Mononuclear cell (primary cell): ENCODE measurements around the gene ATP8A1. TPM values are rescaled to one million over a fixed set of nuclear protein-coding genes. Genes with fewer than 3 reads are reported as not detected.
"Not testable (repeated sequence)": the region's sequence is repeated elsewhere in the genome, so short reads cannot be mapped to it uniquely, and the experiment has no call there.

Source experiments
- H3K27me3 ChIP-seq: 2 replicates; pipeline ENCODE4 v1.6.0; 2011; ENCODE audit warnings: low read length, control low read depth; ENCODE audit not compliant: insufficient read depth
- H3K4me1 ChIP-seq: 2 replicates; pipeline ENCODE4 v1.5.1; 2011; ENCODE audit warnings: mild to moderate bottlenecking, low read length, control low read depth; ENCODE audit not compliant: insufficient read depth
- H3K4me3 ChIP-seq: 2 replicates; pipeline ENCODE4 v1.5.1; 2011; ENCODE audit warnings: mild to moderate bottlenecking, low read length, moderate library complexity
- H3K9me3 ChIP-seq: 2 replicates; pipeline ENCODE4 v1.5.1; 2011; ENCODE audit warnings: low read depth, mild to moderate bottlenecking, control low read depth, low read length
- total RNA-seq: library from RNA; depleted of rRNA; stranded (reverse); fragments of >200 nt; gene quantifications from one replicate; pipeline ENCODE4 v1.2.3, GENCODE V29; 2012

Gene ATP8A1
- 157 TPM for total RNA-seq

DNA sequence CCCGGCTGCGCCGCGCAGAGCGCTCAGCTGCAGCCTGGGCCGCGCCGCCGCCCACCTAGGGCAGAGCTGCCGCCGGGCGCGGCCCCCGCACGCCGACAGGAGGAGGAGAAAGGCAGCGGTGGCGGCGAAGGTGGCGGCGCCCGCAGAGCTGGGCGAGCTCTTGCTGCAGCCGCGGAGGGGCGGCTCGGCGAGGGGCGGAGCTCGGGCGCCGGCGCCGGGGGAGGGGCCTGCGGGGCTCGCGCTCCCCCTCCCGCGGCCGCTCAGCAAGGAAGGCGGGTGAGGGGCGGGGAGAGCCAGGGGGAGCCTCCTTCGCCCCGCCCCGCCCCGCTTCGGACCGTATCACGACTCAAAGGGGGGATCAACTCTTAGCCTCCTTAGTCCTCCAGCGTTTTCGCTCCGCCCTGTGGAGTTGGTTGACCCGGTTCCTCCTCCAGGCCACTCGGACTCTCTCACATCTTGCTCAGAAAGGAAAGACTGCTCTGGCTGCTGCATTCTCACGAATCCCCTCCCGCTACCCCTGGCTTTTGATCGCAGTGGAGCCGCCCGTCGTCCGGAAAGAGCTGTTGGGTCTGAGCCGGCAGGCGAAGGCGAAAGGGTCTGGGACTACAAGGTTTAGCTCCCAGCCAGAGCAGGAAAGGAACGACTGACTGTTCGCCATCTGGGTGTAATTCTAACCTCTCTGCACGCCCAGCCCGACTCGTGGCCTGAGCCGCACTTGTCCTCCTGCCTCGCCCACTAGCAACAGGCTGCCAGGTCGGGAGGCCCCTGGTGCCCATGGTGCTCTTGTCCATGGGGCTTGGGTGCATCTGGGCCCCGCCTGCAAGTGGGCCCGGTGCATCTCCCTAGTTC is at the start of gene ATP8A1:
Gene ATP8A1 (minus strand): TSS at position 162 of the 849 bp plus-strand sequence. CDS start 232 bp downstream, outside the sequence.
- Histone ChIP-seq H3K4me3 (peak within 1 kb of the TSS; percentile 87), H3K27me3 (no peaks in the 10 kb centered on the region), H3K4me1 (peaks cover 32% of the 10 kb centered on the region), H3K9me3 (no peaks in the 10 kb centered on the region)

DNA sequence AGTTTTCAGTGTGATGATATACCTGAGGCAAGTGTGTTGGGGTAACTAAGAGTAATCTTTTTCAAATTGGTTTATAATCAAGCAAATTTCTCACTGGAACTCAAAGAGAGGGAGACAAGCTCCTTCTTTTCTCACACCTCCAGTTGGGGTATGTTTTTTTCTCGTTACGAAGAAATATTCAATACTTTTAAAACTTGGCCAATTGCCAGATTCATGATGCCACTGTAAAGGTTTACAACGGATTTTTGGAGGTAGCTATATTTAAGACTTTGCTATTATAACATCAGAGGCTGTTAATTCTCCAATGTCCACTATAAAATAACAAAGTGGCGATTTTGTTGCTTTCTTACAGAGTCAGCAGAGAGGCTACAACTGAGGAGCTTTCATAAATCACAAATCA is 49.2 kb upstream of the ATP8A1 start:
- no peaks in the 10 kb centered on the region for H3K27me3 ChIP-seq
- H3K4me1 ChIP-seq: no peaks in the 10 kb centered on the region
- H3K4me3 ChIP-seq: no peak overlapping the region
- H3K9me3 ChIP-seq: no peaks in the 10 kb centered on the region

DNA sequence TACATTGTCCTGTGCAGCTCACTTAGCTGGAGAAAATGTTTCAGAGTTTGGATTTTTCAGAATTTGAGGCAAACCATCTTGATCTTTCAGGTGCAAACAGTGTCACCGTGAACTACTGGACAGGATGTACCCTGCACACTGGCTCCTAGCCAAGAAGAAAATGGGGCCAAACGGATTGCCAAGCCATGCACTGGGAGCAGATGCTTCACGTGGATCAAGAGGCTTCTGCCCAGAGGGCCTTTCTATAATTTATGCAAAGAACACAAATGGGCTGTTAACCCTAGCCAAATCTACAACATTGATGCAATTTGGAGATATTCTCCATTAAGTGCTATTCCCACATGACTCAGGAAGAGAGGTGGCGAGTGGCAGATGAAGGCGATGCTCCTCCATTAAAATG is 46.9 kb upstream of the ATP8A1 start:
- no peaks in the 10 kb centered on the region for H3K27me3 ChIP-seq
- no peaks in the 10 kb centered on the region for H3K9me3 ChIP-seq
- H3K4me3 ChIP-seq: no peak overlapping the region
- no peaks in the 10 kb centered on the region for H3K4me1 ChIP-seq

DNA sequence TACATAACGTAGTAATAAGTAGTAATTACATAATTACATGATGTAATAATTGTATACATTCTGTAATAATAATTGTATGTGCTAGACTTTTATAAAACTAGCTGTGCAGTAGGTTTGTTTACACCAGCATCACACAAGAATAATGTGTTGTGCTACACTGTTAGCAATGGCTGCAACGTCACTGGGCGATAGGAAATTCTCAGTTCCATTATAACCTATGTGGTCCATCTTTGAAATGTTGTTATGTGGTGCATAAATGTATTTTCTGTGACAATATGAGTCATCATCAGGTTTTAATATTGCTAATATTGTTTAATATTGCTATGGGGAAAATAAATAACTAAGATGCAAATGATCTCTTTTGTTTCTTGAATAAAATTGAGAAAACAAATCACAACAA is 46.0 kb upstream of the ATP8A1 start:
- H3K9me3 ChIP-seq: no peaks in the 10 kb centered on the region
- H3K4me1 ChIP-seq: no peaks in the 10 kb centered on the region
- H3K27me3 ChIP-seq: no peaks in the 10 kb centered on the region
- no peak overlapping the region for H3K4me3 ChIP-seq

DNA sequence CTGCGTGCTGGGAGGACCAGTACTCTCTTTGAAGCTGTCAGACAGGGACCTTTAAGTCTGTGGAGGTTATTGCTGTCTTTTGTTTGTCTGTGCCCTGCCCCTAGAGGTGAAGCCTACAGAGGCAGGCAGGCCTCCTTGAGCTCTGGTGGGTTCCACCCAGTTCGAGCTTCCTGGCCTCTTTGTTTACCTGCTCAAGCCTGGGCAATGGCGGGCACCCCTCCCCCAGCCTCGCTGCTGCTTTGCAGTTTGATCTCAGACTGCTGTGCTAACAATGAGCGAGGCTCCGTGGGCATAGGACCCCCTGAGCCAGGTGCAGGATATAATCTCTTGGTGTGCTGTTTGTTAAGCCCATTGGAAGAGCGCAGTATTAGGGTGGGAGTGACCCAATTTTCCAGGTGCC is 44.9 kb upstream of the ATP8A1 start:
- H3K4me3 ChIP-seq, H3K27me3 ChIP-seq, H3K4me1 ChIP-seq, H3K9me3 ChIP-seq: not testable (repeated sequence)

DNA sequence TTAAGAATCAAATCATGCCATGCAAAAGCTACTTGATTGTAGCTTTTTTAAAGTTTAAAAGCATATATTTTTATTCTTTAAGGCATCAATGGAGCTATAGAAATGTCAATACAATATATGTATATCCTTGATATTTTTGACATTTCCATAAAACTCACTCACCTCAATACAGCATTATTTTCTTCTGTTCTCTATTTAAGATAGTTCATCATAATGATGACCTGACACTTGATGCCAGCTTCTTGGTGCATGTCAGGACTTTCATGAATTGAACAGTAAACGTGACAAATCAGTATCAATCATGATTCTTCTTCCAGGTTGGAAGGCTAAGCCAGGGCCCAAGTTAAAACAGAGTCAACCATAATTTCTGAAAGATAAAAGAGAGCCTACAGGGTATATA is 33.6 kb upstream of the ATP8A1 start:
- Histone ChIP-seq H3K9me3 (no peaks in the 10 kb centered on the region), H3K4me3 (no peak overlapping the region), H3K27me3 (no peaks in the 10 kb centered on the region), H3K4me1 (no peaks in the 10 kb centered on the region)

DNA sequence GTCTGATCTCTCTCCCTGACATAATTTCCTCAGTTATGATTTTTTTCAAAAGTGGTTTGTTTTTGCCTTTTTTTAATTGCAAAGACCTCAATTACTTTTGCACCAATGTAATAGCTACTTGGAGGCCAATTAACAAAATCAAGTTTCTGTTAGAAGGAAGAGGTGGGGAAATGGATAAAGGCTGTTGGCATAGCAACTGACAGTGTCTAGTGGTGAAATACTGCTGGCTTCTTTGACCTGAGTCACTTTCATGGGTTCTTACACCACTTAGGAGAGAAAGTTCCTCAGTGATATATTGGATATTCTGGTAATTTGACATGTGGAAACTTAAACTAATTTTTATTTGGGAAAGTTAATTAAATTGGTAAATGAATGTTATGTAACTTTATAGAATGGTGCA is 26.5 kb upstream of the ATP8A1 start:
- H3K9me3 ChIP-seq: no peaks in the 10 kb centered on the region
- H3K4me3 ChIP-seq: no peak overlapping the region
- no peaks in the 10 kb centered on the region for H3K4me1 ChIP-seq
- H3K27me3 ChIP-seq: no peaks in the 10 kb centered on the region

DNA sequence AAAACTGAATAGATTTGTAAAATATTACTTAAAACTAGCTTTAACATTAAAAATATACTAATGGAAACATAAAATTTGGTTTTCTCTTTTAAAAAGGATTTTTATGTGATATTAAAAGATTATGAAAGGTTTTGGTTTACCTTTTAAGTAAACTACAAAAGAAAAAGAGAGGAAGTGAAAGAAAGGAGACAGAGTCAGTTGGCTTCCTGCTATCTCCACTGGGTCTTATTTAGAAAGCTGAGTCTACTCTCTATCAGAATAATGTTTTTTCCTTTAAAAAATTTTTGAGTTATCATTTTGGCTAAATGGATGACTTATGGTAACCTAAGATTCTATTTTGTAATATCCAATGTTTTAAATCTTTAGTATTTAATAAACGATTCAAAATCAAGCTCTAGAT is 21.6 kb upstream of the ATP8A1 start:
- H3K4me3 ChIP-seq: no peak overlapping the region
- no peaks in the 10 kb centered on the region for H3K9me3 ChIP-seq
- no peaks in the 10 kb centered on the region for H3K27me3 ChIP-seq
- H3K4me1 ChIP-seq: no peaks in the 10 kb centered on the region

DNA sequence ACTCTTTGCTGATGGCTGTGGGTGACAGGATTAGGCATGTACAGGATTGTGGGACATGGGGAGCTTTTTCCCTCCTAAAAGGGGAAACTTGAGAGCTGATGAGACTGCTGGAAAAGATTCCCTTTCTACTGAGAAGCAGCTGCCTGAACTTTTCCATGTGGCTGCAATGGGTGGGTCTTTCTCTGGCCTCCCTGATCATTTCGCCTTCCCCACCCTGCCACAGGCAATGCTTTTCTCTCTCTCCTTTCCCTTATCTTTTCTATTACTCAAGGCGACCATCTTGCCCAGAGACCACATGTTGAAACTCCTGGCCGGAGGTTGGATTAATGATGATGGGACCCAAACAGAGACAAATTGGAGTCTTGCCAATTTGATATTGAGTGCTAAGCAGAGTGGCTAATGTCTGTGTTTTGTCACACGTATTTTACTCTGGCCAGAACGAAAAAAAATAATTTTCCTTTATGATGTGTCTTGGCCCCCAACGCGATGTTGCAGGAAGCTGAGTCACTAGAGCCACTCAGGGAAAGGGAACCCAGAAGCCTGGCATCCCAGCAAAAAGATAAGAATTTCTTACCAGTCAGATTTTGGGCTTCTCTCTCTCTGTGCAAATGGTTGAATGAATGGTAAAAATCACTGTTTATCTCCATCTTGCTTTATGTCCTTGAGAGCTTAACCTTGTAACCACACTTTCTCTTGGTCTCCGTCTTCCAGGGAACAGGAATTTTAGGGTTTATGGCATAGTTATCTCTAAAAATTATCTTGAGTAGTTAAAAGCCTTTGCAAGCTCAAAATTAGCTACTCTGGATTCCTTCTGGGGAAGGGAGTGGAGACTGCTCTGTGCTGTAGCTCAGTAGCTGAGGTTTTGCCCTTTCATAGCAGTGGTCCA is 19.4 kb upstream of the ATP8A1 start:
- peaks cover 11% of the 10 kb centered on the region for H3K4me1 ChIP-seq
- no peaks in the 10 kb centered on the region for H3K9me3 ChIP-seq
- H3K4me3 ChIP-seq: no peak overlapping the region
- H3K27me3 ChIP-seq: no peaks in the 10 kb centered on the region

DNA sequence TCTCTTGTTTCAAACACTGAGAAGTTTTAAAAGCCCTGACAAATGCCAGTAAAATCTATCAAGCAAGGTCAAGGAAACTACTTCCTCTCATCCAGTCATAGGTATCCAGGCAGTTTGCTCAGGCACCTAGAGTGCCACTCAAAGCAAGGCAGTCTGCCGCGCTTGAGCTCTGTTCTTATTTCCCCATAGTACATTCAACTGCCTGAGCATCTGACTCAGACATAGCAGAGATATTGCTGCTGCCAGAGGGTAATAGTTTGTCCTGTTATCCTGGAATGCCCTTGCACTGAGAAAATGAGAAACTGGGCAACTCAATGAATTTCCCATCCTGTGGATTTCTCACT is 16.1 kb upstream of the ATP8A1 start:
- Histone ChIP-seq H3K4me3 (no peak overlapping the region), H3K4me1 (peaks cover 11% of the 10 kb centered on the region), H3K9me3 (no peaks in the 10 kb centered on the region), H3K27me3 (no peaks in the 10 kb centered on the region)

DNA sequence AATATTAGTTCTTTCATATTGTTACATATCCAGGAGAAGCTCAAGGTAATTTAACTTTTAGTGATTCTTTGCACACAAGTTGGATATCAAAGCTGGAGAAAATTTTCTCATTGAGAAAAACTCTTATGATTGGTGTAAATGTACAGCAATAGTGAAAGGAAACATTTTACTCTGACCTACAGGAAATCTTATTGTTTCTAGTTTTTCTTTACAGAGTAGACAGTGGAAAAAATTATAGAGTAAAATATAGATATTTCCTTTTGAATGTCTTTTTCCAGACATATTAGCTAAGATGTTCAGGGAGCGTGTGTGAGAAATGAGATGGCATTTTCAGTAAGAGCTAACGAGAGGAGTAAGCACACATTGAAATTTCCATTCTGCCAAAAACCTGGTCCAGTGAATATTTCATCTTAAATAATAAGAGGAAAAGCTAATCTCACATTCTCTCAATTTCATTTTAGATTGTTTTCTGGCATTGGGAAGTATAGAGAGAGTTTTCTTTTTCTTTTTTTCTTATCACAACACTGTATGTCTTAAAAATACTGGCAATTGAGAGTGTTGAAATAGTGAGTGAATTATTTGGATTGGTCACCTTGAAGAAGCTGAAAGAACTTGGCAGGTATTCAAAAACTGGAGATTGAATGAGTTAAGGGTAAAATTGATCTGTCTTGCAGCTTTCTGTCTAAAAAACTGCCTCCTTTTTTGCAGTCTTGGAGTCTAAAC is 15.6 kb upstream of the ATP8A1 start:
- Histone ChIP-seq H3K4me1 (peaks cover 11% of the 10 kb centered on the region), H3K27me3 (no peaks in the 10 kb centered on the region), H3K4me3 (no peak overlapping the region), H3K9me3 (no peaks in the 10 kb centered on the region)

DNA sequence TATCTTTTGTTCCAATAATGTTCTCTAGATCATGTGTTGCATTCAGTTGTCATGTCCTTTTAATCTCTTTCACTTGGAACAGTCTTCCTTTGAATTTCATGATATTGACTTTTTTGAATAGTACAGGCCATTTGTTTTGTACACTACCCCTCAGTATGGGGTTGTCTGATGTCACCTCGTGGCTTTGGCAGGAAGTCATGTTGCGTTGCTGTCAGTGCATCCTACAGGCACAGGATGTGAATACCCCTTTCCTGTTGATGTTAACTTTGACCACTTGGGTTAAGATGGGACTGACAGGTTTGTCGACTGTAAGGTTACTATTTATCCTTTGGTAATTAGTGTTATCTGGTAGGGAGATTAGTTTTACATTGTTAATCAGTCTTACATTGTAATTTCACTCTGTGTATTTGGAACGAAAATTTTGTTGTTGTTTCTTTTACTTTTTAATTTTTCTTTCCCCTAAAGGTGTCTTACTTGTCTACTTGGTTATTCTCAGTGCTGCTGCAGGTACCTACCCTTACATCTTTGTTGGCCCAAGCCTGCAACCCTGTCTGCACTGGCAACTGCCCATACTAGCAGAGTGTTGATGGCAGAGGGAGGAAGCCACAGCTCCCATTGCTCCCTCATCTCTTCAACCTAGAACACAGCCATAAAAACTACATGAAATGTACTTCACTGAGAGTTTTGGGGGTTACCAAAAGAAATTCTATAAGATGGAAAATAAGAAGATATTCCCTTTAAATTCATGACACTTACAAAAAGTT is 14.7 kb upstream of the ATP8A1 start:
- peaks cover 11% of the 10 kb centered on the region for H3K4me1 ChIP-seq
- no peaks in the 10 kb centered on the region for H3K9me3 ChIP-seq
- H3K4me3 ChIP-seq: no peak overlapping the region
- no peaks in the 10 kb centered on the region for H3K27me3 ChIP-seq

DNA sequence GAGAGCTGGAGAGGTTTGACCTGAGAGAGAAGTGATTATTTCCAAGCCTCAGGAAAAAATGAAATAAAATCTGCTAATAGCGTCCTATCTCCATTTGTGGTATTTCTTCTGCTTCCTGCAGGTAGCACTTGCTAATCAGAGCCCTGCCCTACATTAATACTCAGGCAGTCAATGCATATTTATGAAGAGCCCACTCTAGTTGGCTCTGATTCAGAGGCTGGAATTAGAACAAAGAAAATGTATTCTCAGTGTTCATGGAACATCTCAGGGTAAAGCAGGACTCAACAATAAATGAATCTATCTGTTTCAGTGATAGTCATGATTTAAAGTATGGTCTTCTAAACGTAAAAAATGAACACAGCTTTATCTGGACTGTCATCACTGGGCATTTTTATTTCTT is 1.4 kb upstream of the ATP8A1 start:
- Histone ChIP-seq H3K9me3 (no peaks in the 10 kb centered on the region), H3K27me3 (no peaks in the 10 kb centered on the region), H3K4me3 (no peak overlapping the region), H3K4me1 (peaks cover 32% of the 10 kb centered on the region)

DNA sequence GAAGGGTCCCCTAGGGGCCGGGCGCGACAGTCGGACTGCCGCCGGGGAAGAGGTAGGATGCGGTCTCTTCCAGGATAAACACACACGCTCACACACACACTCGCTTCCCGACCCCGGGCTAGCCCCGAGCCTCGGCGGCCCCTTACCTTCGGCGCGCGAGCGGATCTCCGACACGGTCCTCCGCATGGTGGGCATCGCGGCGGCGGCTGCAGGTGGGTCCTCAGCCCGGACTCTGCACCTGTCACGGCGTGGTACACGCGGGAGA is 294 bp downstream of the ATP8A1 start:
- peak overlapping the region; percentile 87 for H3K4me3 ChIP-seq
- no peaks in the 10 kb centered on the region for H3K9me3 ChIP-seq
- no peaks in the 10 kb centered on the region for H3K27me3 ChIP-seq
- H3K4me1 ChIP-seq: peaks cover 32% of the 10 kb centered on the region
